ENCODE results near the gene TRIM44.

GRCh38 chr11:35763301-35763700 lies 100.7 kb downstream of the TRIM44 start:
- TF ChIP-seq CTCF (IDR thresholded peaks at IDR 0.05; ENCODE audit: low read depth, low read length, missing input control): no peak
- TF ChIP-seq TAF1 (conservative IDR thresholded peaks at IDR 0.05): no peak
- TF ChIP-seq ZBTB33 (IDR thresholded peaks at IDR 0.05): no peak
- TF ChIP-seq MAX (IDR thresholded peaks at IDR 0.05): no peak
- TF ChIP-seq GABPA (IDR thresholded peaks at IDR 0.05 in 1 of 2, conservative IDR thresholded peaks at IDR 0.05 in 1 of 2): no peak
- no peak for TF ChIP-seq NR2F2 (IDR thresholded peaks at IDR 0.05)
- no peak for TF ChIP-seq FOXA1 (IDR thresholded peaks at IDR 0.05)
- TF ChIP-seq HNF4A (conservative IDR thresholded peaks at IDR 0.05): peak; percentile 65 to 68
- peak; percentile 82 to 84 for TF ChIP-seq RXRA (IDR thresholded peaks at IDR 0.05)
- TF ChIP-seq RAD21 (IDR thresholded peaks at IDR 0.05): peak in 1 of 2 donors; percentile 21
- TF ChIP-seq REST (IDR thresholded peaks at IDR 0.05): no peak
- peak; percentile 48 for TF ChIP-seq SP1 (IDR thresholded peaks at IDR 0.05)
